Measurements from ENCODE around the gene ATP9A.
A peak's percentile ranks its signal among the peaks of the same experiment; 100 is the strongest.
"Not testable (repeated sequence)": the region's sequence is repeated elsewhere in the genome, so short reads cannot be mapped to it uniquely, and the experiment has no call there.

Gene ATP9A

GRCh38 chr20:51653226-51653625 is 115.0 kb downstream of the ATP9A start:
- DNase-seq: no peak

DNA sequence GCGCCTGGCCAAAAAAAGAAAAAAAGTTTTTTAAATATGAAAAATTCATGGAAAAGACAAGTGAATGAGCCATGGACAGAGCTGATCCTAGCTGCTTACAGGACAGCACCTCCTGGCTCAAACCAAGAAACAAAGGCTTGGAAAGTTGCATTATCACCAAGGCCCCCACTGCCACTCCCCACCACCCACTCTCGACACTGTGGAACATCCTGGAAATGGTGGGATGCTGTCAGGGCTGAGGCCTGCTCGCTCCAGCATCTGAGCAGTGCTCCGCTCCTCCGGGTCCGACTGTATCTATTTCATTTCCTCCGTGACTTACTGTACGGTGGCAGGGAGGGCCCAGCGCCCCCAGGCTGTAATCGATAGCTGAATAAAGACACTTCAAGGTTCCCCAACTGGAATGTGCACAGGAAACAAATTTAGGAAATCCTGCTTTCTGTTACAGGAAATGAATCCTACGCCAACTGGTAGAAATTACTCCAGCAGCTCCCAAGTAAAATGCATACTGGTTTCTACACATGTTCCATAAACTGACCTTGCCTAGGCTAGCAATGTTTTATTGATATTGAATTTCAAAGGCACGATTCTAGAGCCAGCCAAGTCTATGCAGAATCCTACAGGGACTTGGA is 116.2 kb downstream of the ATP9A start:
- no peak for DNase-seq

DNA sequence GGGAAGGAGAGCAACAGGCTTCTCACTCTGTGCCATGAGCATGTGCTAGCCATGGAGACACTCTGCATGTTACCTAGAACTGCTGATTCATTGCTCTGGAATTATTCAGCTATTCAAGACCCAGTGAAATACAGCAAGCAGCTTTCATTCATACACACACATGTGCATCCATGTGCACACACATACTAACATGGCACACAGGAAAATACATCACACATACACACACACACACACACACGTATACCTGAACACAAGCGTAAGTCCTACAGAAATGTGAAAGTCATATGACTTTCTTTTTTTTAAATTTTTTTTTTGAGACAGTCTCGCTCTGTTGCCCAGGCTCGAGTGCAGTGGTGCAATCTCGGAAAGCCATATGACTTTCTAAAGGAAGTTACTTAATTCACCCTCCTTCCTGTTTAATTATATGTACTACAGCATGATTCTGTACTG is 117.5 kb downstream of the ATP9A start:
- DNase-seq: no peak

- no peak for DNase-seq
These were observed 119.6 kb downstream of the ATP9A start for GRCh38 chr20:51648571-51648947.

- no peak for DNase-seq
These were observed 120.3 kb downstream of the ATP9A start for GRCh38 chr20:51647674-51648570.

GRCh38 chr20:51643810-51644209 is 124.4 kb downstream of the ATP9A start:
- not testable (repeated sequence) for DNase-seq

DNA sequence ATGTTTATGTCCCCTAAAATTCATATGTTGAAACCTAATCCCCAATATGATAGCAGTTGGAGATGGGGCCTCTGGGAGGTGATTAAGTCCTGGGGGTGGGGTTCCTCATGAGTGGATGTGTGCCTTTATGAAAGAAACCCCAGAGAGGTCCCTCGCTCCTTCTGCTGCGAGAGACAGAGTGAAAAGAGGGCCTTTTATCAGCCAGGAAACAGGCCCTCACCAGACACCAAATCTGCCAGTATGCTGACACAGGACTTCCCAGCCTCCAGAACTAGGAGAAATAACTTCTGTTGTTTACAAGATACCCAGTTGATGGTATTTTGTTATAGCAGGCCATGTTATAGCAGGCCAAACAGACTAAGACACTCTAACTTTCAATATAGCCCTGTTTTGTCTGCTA is 124.8 kb downstream of the ATP9A start:
- no peak for DNase-seq

GRCh38 chr20:51641866-51642265 is 126.3 kb downstream of the ATP9A start:
- DNase-seq: no peak

DNA sequence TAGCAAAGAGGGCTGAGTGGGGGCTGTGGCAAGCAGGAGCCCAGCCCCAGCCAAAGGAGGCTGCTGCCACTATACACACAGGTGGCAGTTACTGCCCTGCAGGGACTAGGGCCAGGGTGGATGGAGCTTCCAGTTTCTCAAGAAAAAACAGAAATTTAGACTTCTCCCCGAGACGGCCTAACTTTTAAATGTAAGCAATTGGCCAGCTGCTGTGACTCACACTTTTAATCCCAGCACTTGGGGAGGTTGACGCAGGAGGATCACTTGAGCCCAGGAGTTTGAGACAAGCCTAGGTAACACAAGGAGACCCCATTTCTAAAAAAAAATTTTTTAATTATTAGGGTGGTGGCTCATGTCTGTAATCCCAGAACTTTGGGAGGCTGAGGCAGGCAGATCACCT is 127.4 kb downstream of the ATP9A start:
- no peak for DNase-seq

DNA sequence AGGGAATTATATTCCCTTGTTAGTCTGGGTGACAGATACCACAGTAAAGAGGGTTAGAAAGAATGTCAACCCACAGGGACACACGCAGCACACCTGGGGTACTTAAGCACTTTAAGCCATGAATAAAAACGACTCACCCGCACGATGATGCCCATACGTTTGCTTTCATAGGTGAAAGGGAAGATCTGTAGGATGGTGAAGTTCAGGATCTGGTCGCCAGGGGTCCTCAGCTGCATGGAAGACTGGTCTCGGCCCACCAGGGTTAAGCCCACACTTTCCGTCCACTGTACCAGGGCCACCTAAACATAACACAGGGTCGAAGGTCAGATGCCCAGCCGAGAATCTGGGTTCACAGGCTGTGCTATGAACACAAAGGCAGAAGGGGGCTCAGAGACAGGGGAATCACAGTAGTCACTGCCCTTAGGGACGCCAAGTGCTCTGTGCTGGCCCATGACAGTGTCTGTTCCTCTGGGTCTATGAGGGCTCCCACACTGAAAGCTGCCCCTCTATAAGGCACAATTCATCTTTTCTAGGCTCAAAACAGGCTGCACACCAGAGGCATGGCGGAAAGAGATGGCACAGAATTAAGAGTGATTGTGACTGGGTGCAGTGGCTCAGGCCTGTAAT is 128.9 kb downstream of the ATP9A start:
- peak; percentile 26 for DNase-seq

- no peak for DNase-seq
These were observed 130.9 kb downstream of the ATP9A start for GRCh38 chr20:51637241-51637640.

DNA sequence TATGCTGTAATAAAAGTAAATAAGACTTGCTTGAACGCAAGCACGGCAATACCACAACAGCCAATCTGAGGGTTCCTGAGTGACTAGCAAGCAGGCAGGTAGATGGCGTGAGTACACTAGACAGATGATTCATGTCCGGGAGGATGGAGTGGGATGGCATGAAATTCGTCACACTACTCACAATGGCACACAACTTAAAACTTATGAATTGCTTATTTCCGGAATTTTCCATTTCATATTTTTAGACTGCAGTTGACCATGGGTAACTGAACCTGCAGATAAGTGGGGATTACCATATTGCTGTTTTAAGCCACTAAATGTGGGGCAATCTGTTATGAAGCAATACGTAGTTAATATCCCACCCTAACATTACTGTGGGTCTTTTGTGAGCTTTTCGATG is 132.1 kb downstream of the ATP9A start:
- DNase-seq: no peak

DNA sequence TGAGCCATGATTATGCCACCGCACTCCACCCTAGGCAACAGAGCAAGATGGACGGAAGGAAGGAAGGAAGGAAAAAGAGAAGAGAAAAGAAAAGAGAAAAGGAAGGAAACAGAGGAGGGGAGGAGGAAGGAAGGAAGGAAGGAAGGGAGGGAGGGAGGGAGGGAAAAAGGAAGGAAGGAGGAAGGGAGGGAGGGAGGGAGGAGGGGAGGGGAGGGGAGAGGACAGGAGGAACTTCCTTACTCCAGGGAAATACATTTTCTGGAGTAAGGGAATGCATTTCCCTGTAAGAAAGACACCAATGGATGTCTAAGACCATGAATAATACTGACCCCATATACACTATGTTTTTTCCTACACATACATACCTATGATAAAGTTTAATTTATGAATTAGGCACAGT is 132.5 kb downstream of the ATP9A start:
- DNase-seq: no peak

DNA sequence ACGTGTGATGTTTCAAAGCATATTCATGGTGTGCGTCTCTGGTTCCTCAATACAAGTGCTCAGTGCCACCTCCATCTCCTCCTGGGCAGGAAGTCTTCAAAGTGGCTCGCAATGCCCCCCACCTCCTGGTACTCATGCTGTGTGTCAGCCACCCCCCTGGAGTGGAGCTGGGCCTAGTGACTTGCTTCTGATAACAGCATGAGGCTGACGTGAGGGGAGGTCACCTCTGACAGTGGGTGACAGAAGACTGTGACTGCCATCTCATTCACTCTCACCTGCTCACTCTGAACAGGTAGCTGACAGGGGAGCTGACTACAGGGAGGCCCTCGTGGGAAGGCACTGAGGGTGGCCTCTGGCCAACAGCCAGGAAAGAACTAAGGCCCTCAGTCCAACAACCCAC is 133.3 kb downstream of the ATP9A start:
- no peak for DNase-seq

DNA sequence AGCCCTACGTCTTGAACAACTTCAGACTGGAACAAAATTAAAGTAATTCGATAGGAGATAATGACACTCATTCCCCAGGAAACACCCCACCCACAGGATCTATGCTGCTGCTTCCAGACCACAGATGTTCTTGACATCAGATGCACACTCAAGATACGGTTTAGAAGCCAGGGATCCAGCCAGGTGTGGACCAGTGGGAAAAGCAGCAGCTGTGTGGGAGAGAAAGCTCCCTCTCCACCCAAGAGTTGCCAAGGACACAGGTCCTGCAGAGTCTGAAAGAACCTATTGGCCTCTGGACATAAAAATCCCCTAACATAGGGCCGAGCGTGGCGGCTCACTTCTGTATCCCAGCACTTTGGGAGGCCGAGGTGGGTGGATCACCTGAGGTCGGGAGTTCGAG is 133.9 kb downstream of the ATP9A start:
- no peak for DNase-seq

- no peak for DNase-seq
These were observed 134.8 kb downstream of the ATP9A start for GRCh38 chr20:51633430-51633829.

- no peak for DNase-seq
These were observed 136.2 kb downstream of the ATP9A start for GRCh38 chr20:51631953-51632352.

GRCh38 chr20:51631011-51631950 is 136.9 kb downstream of the ATP9A start:
- no peak for DNase-seq

GRCh38 chr20:51629399-51630058 is 138.7 kb downstream of the ATP9A start:
- no peak for DNase-seq

DNA sequence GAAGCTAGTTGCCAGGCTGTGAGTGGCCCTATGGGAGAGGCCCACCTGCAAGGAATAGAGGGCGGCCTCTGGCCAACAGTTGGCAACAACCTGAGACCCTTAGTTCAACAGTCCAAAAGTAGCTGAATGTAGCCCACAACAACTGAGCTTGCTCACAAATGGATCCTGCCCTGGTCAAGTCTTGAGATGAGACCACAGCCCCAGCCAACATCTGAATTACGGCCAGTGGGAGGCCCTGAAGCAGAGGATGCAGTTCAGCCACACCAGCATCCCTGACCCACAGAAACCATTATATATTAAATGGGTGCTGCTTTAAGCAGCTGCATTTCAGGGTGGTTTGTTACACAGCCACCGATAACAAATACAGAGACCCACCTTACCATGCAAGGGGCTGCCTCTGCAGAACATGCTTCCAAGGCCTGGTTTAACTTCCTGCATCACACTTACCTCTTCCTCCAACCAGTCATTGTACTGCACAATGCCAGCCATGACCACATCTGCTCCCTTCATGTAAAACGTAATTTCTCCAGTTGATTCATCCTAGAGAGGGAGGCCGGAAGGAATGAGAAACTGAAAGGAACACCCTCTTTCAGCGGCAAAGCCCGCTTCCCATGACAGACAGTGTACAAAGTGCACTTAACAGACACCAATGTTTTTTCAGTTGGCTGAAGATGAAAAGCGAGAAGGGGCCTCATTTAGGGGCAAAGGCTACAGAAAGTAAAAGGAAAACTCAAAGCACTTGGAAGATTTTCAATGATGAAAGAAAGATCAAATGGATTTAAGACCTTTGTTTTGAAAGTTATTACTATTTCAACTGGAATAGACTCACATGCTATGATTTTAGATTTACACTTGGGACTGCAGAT is 139.4 kb downstream of the ATP9A start:
- DNase-seq: no peak

DNA sequence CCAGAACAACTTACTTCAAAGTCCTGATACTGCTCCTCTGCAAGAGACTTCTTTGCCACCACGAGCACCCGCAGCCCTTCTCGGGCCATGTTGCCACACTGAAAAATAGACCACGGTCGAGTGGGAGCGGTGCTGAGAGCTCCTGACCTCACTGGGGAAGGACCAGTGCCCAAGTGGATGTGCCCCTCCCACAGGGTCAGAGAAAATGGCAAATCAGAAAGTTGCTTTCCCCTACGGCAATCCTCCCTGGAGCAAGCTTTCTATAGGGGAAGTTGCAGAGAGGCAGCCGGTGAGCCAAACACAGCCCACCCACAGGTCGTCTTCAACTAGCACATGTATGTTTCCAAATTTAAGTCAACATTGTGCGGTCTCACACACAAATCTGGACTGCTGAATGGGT is 140.6 kb downstream of the ATP9A start:
- no peak for DNase-seq
